ENCODE results near the gene PAFAH1B1. TPM values are rescaled to one million over a fixed set of nuclear protein-coding genes. Genes with fewer than 3 reads are reported as not detected.

The PAFAH1B1 gene
- total RNA-seq, 1 experiment from 2014 or later, result 210 TPM

- BruUV-seq (replicated peaks), result no TSS peak
- intact Hi-C loops (cut with micrococcal nuclease; ENCODE audit: unreplicated experiment), result no loop called here
- no peaks in the 10 kb centered on the region for H3K9me3 ChIP-seq (ENCODE audit: low read depth, low read length, poor library complexity, severe bottlenecking)
- no peak for DNase-seq (ENCODE audit: low spot score)
- no peaks in the 10 kb centered on the region for H3K27me3 ChIP-seq (replicated peaks; ENCODE audit: insufficient read depth, low read depth, low read length, poor library complexity)
- H3K4me3 ChIP-seq (ENCODE audit: low read depth, low read length, poor library complexity, severe bottlenecking), result no peak overlapping the region
- POLR2A ChIA-PET (ENCODE audit: low non-redundant PET), result no interaction called here
- H3K36me3 ChIP-seq (ENCODE audit: insufficient read depth, low read length, poor library complexity, severe bottlenecking), result peaks cover 74% of the 10 kb centered on the region
- TF ChIP-seq CTCF (conservative IDR thresholded peaks at IDR 0.05; ENCODE audit: low read depth, low read length), result no peak
- TF ChIP-seq EZH2 (IDR thresholded peaks at IDR 0.05; ENCODE audit: borderline replicate concordance, low read depth, low read length, poor library complexity, severe bottlenecking), result no peak
- CTCF ChIA-PET, result no interaction called here
- H3K4me1 ChIP-seq (ENCODE audit: insufficient read depth, low read length, poor library complexity, severe bottlenecking), result no peaks in the 10 kb centered on the region
- no peak overlapping the region for H3K27ac ChIP-seq (ENCODE audit: low read depth, low read length, poor library complexity, severe bottlenecking)
These were observed 106.6 kb downstream of the PAFAH1B1 start for GRCh38 chr17:2700030-2700490.

GRCh38 chr17:2700491-2701141 lies 107.2 kb downstream of the PAFAH1B1 start:
- no peak for TF ChIP-seq EZH2 (IDR thresholded peaks at IDR 0.05; ENCODE audit: borderline replicate concordance, low read depth, low read length, poor library complexity, severe bottlenecking)
- no peaks in the 10 kb centered on the region for H3K27me3 ChIP-seq (replicated peaks; ENCODE audit: insufficient read depth, low read depth, low read length, poor library complexity)
- CTCF ChIA-PET, result no interaction called here
- H3K4me1 ChIP-seq (ENCODE audit: insufficient read depth, low read length, poor library complexity, severe bottlenecking), result no peaks in the 10 kb centered on the region
- intact Hi-C loops (cut with micrococcal nuclease; ENCODE audit: unreplicated experiment), result no loop called here
- H3K36me3 ChIP-seq (ENCODE audit: insufficient read depth, low read length, poor library complexity, severe bottlenecking), result peaks cover 68% of the 10 kb centered on the region
- no peak overlapping the region for H3K27ac ChIP-seq (ENCODE audit: low read depth, low read length, poor library complexity, severe bottlenecking)
- POLR2A ChIA-PET (ENCODE audit: low non-redundant PET), result no interaction called here
- no peak for DNase-seq (ENCODE audit: low spot score)
- no TSS peak for BruUV-seq (replicated peaks)
- no peaks in the 10 kb centered on the region for H3K9me3 ChIP-seq (ENCODE audit: low read depth, low read length, poor library complexity, severe bottlenecking)
- no peak overlapping the region for H3K4me3 ChIP-seq (ENCODE audit: low read depth, low read length, poor library complexity, severe bottlenecking)

GRCh38 chr17:2701161-2701995 lies 107.9 kb downstream of the PAFAH1B1 start:
- no peak for DNase-seq (ENCODE audit: low spot score)
- ChIA-PET CTCF (no interaction called here), POLR2A (ENCODE audit: low non-redundant PET) (no interaction called here)
- Histone ChIP-seq H3K27ac (ENCODE audit: low read depth, low read length, poor library complexity, severe bottlenecking) (no peak overlapping the region), H3K36me3 (ENCODE audit: insufficient read depth, low read length, poor library complexity, severe bottlenecking) (peaks cover 62% of the 10 kb centered on the region), H3K27me3 (replicated peaks; ENCODE audit: insufficient read depth, low read depth, low read length, poor library complexity) (no peaks in the 10 kb centered on the region), H3K4me3 (ENCODE audit: low read depth, low read length, poor library complexity, severe bottlenecking) (no peak overlapping the region), H3K4me1 (ENCODE audit: insufficient read depth, low read length, poor library complexity, severe bottlenecking) (no peaks in the 10 kb centered on the region), H3K9me3 (ENCODE audit: low read depth, low read length, poor library complexity, severe bottlenecking) (no peaks in the 10 kb centered on the region)
- TF ChIP-seq CTCF (conservative IDR thresholded peaks at IDR 0.05; ENCODE audit: low read depth, low read length) (no peak), EZH2 (IDR thresholded peaks at IDR 0.05; ENCODE audit: borderline replicate concordance, low read depth, low read length, poor library complexity, severe bottlenecking) (no peak)
- TSS peak; percentile 29 for BruUV-seq (replicated peaks)
- intact Hi-C loops (cut with micrococcal nuclease; ENCODE audit: unreplicated experiment), result no loop called here

Data from A673 (cell line).